Ovary (tissue), 9 donors: ENCODE data around the gene SCAPER. TPM values are rescaled to one million over a fixed set of nuclear protein-coding genes. Genes with fewer than 3 reads are reported as not detected.

ENCODE experiments used
- DNase-seq, 5 donors: peaks; one replicate each; pipeline ENCODE4 v3.0.0-alpha.2; 2019 to 2020
- H3K27ac ChIP-seq, 2 donors: fragments of 200-600 bp; one replicate each; pipeline versions ENCODE4 v1.5.1 to v1.8.0; 2019 to 2022
- H3K27me3 ChIP-seq: fragments of 200-600 bp; one replicate; pipeline ENCODE4 v1.8.0; 2022
- H3K36me3 ChIP-seq: fragments of 200-600 bp; sonication (generic); one replicate; pipeline ENCODE4 v1.5.1; 2019
- H3K4me1 ChIP-seq: one replicate; pipeline ENCODE4 v1.8.1; 2013; ENCODE audit warnings: mild to moderate bottlenecking, moderate library complexity; ENCODE audit not compliant: insufficient read depth
- H3K4me3 ChIP-seq: fragments of 200-600 bp; sonication (generic); one replicate; pipeline ENCODE4 v1.5.1; 2017
- H3K9me3 ChIP-seq, 2 donors: fragments of 200-600 bp in 1 of 2; sonication (generic) in 1 of 2; one replicate each; pipeline versions ENCODE4 v1.5.1 to v1.8.1; 2013 to 2019; ENCODE audit warnings: mild to moderate bottlenecking in 1 of 2, moderate library complexity in 1 of 2
- EP300 ChIP-seq: sonication (generic); formaldehyde crosslinking; IDR thresholded peaks from one replicate; pipeline ENCODE4 v1.6.1; 2017; ENCODE audit warnings: antibody characterized with exemption
- POLR2A ChIP-seq: fragments of 450-650 bp; IDR thresholded peaks from one replicate; pipeline ENCODE4 v1.6.1; 2017; ENCODE audit warnings: antibody characterized with exemption, mild to moderate bottlenecking, moderate library complexity
- WGBS, 3 donors: extraction: QIAGEN DNeasy Blood & Tissue Kit in 1 of 3; methylation state at CpG; one replicate each; pipeline versions ENCODE4 v1.1.5 to v1.1.7; 2013 to 2017; 5-methylcytosine and 5-hydroxymethylcytosine counted together
- intact Hi-C, 4 donors: fragments of 100-400 bp; cut with DNase I; formaldehyde crosslinking; loops; one replicate each; pipeline versions ENCODE4 v1.11.0 to v1.15.1; 2022 to 2023
- polyA plus RNA-seq, 2 donors: library from polyadenylated mRNA; stranded (reverse); fragments of 200-250 nt in 1 of 2; fragments of 350-450 nt in 1 of 2; fragmentation: Illumina TruSeq in 1 of 2; extraction: RNeasy Lipid Tissue Mini Kit (QIAGEN cat#74804) in 1 of 2; gene quantifications; one replicate each; pipeline ENCODE4 v1.2.3, GENCODE V29; 2013 to 2014
- total RNA-seq, 7 donors: library from RNA; depleted of rRNA in 2 of 7; stranded (reverse); fragments of >200 nt in 2 of 7; fragmentation: NEBNext Ultra II Directional in 3 of 7; extraction: Animal tissue kit (Norgen Biotek cat#: 25700) in 3 of 7; gene quantifications; one replicate each; pipeline versions ENCODE4 v1.1.0 to v1.2.4, GENCODE V29; 2016 to 2023
- TF ChIP-seq, protein P1 (sequence below), 3 donors: fragments of 450-650 bp in 2 of 3; fragments of 200-600 bp in 1 of 3; IDR thresholded peaks; one replicate each; pipeline versions ENCODE4 v1.5.1 to v1.8.0; 2016 to 2022; ENCODE audit warnings: antibody characterized with exemption in 3 of 3, mild to moderate bottlenecking in 1 of 3
- donor health status: DM: no; HTN: no; CAD: no; lungs with moderate emphysema.
- donor health status: DM: no; HTN: no; CAD: no.
- donor health status: Bipolar disorder and iron deficiency.
- donor health status: DM: yes; HTN: yes; CAD: no.
- donor health status: DM: no; HTN: no; CAD: no.
- donor health status: DM: yes; HTN: yes; CAD: no.

Gene SCAPER
- total and polyA plus RNA-seq, 9 donors: 13.7 to 45.8 (median 27.9) TPM

DNA sequence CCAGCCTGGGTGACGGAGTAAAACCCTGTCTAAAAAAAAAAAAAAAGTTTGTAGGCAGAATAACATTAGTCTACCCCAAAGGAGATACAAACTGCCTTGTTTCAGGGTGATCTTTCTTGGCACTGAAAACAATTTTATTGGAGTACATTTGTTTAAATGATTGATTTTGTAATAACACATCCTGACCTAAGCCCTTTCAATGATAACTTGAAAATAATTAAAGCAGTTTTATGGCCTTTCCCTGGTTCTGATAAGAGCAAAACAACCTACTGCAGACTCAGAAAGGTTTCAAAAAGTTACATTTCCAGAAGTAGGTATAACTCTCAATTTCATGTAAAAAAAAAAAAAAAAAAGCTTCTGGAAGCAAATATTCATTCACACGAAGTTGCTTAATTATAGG is 404.1 kb downstream of the SCAPER start:
- TF ChIP-seq, protein P1, sequence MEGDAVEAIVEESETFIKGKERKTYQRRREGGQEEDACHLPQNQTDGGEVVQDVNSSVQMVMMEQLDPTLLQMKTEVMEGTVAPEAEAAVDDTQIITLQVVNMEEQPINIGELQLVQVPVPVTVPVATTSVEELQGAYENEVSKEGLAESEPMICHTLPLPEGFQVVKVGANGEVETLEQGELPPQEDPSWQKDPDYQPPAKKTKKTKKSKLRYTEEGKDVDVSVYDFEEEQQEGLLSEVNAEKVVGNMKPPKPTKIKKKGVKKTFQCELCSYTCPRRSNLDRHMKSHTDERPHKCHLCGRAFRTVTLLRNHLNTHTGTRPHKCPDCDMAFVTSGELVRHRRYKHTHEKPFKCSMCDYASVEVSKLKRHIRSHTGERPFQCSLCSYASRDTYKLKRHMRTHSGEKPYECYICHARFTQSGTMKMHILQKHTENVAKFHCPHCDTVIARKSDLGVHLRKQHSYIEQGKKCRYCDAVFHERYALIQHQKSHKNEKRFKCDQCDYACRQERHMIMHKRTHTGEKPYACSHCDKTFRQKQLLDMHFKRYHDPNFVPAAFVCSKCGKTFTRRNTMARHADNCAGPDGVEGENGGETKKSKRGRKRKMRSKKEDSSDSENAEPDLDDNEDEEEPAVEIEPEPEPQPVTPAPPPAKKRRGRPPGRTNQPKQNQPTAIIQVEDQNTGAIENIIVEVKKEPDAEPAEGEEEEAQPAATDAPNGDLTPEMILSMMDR (IDR thresholded peaks at IDR 0.05): no peak
- TF ChIP-seq EP300 (no peak), POLR2A (no peak)
- WGBS, 3 donors: 65 to 85% (median 75%) methylated on average over 2 of the region's 2 CpGs
- Histone ChIP-seq H3K27me3 (no peaks in the 10 kb centered on the region), H3K36me3 (no peaks in the 10 kb centered on the region), H3K9me3 (no peaks in the 10 kb centered on the region), H3K4me3 (no peak overlapping the region), H3K4me1 (no peaks in the 10 kb centered on the region), H3K27ac (no peak overlapping the region)
- intact Hi-C loops: no loop called here
- no peak for DNase-seq

DNA sequence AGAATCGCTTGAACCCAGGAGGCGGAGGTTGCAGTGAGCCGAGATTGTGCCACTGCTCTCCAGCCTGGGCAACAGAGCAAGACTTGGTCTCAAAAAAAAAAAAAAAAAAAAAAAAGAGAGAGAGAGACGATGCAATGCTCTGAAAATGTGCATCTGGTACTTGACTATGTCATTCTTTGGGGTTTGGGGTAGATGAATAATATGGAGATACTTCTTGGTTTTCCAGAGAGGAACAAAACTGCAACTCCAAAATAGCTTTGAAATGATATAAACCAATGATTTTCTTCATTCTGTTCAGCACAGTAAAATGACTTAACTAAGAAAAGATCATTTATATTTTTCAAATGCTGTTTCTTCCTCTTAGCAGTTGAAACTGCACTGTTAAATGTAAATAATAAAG is 409.7 kb downstream of the SCAPER start:
- H3K4me1 ChIP-seq: no peaks in the 10 kb centered on the region
- WGBS, 3 donors: 91 to 98% (median 95%) methylated on average over 4 of the region's 4 CpGs
- H3K9me3 ChIP-seq: no peaks in the 10 kb centered on the region
- TF ChIP-seq EP300 (no peak), POLR2A (no peak)
- TF ChIP-seq, protein P1 (IDR thresholded peaks at IDR 0.05): no peak
- H3K27ac ChIP-seq: no peak overlapping the region
- intact Hi-C loops: no loop called here
- no peaks in the 10 kb centered on the region for H3K27me3 ChIP-seq
- DNase-seq: no peak
- H3K4me3 ChIP-seq: no peak overlapping the region
- H3K36me3 ChIP-seq: no peaks in the 10 kb centered on the region

DNA sequence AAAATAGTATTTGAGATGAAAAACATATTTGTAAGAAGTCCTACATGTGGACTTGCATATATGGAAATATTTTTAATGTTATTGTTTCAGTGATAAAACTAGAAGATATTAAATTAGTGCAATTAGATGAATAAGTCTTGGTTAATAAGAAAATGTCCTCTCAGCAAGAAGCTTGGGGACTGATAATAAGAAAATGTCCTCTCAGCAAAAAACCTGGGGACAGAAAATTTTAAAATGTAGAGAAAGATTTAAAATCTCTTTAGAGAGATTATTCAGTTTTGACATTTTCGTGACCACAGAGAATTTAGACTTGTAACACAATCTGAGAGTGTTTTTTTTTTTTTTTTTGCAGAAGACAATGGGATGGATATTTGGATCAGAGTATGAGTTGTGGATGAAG is 412.6 kb downstream of the SCAPER start:
- Histone ChIP-seq H3K36me3 (no peaks in the 10 kb centered on the region), H3K27ac (no peak overlapping the region), H3K4me1 (no peaks in the 10 kb centered on the region), H3K9me3 (no peaks in the 10 kb centered on the region), H3K27me3 (no peaks in the 10 kb centered on the region), H3K4me3 (no peak overlapping the region)
- DNase-seq: no peak
- intact Hi-C loops: no loop called here
- WGBS, 3 donors: 86 to 97% (median 93%) methylated on average over 1 of the region's 1 CpG
- TF ChIP-seq EP300 (no peak), POLR2A (no peak)
- TF ChIP-seq, protein P1 (IDR thresholded peaks at IDR 0.05): no peak

DNA sequence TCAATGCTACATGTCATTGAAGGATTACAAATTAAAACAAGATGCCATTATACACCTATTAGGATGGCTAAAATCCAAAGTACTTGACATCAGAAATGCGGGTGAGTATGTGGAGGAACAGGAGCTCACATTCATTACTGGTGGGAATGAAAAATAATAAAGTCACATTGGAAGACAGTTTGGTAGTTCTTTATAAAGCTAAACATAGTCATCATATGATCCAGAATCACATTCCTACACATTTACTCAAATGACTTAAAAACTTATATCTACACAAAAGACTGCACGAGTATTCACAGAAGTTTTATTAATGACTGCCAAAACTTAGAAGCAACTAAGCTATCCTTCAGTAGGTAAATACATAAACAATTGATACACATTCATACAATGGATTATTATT is 421.4 kb downstream of the SCAPER start:
- Histone ChIP-seq H3K4me3 (no peak overlapping the region), H3K36me3 (no peaks in the 10 kb centered on the region), H3K4me1 (no peaks in the 10 kb centered on the region), H3K9me3 (no peaks in the 10 kb centered on the region), H3K27me3 (no peaks in the 10 kb centered on the region), H3K27ac (no peak overlapping the region)
- TF ChIP-seq, protein P1 (IDR thresholded peaks at IDR 0.05): no peak
- TF ChIP-seq EP300: no peak
- intact Hi-C loops: no loop called here
- DNase-seq: no peak
- WGBS, 3 donors: 88 to 95% (median 93%) methylated on average over 2 of the region's 2 CpGs

DNA sequence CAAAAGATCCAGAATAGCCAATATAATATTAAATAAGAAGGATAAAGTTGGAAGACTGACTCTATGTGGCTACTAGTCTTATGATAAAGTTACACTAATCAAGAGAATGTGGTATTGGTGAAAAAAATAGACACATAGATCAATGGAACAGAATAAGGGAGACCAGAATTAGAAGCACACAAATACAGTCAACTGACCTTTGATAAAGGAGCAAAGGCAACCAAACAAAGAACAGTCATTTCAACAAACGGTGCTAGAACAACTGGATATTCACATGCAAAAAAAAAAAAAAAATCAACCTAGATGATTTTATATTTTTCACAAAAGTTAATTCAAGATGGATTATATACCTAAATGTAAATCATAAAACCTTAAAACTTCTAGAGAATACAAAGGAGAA is 422.1 kb downstream of the SCAPER start:
- no peak overlapping the region for H3K27ac ChIP-seq
- H3K27me3 ChIP-seq: no peaks in the 10 kb centered on the region
- no peaks in the 10 kb centered on the region for H3K36me3 ChIP-seq
- no peaks in the 10 kb centered on the region for H3K4me1 ChIP-seq
- no peaks in the 10 kb centered on the region for H3K9me3 ChIP-seq
- intact Hi-C loops: no loop called here
- WGBS, 3 donors: 86 to 96% (median 93%) methylated on average over 1 of the region's 1 CpG
- H3K4me3 ChIP-seq: no peak overlapping the region
- no peak for DNase-seq
- TF ChIP-seq POLR2A (no peak), EP300 (no peak)
- TF ChIP-seq, protein P1 (IDR thresholded peaks at IDR 0.05): no peak
